GM21576 (cell line): ENCODE measurements around the gene APOE.
A peak's percentile ranks its signal among the peaks of the same experiment; 100 is the strongest.

Source experiments
- ATAC-seq: cut with Tn5 transposase; IDR thresholded peaks from one replicate; pipeline ENCODE4 v1.9.1; 2021; ENCODE audit warnings: mild to moderate bottlenecking, moderate library complexity; ENCODE audit not compliant: unreplicated experiment

Gene APOE

GRCh38 chr19:44948763-44949374, 43.3 kb downstream of the APOE start:
- no peak for ATAC-seq

- no peak for ATAC-seq
Measured at GRCh38 chr19:44949550-44949949, 44.0 kb downstream of the APOE start.

- no peak for ATAC-seq
Measured at GRCh38 chr19:44951179-44952159, 45.9 kb downstream of the APOE start.

GRCh38 chr19:44954278-44954648, 48.7 kb downstream of the APOE start:
- no peak for ATAC-seq

GRCh38 chr19:44954649-44955504, 49.3 kb downstream of the APOE start, which contains the start of gene CLPTM1:
CLPTM1 (plus strand) TSS chr19:44955380; CDS start chr19:44955396, 16 bp downstream.
- ATAC-seq, result peak; percentile 75

- ATAC-seq, result peak; percentile 18
Measured at GRCh38 chr19:44955505-44956439, 50.2 kb downstream of the APOE start.

GRCh38 chr19:44957526-44957925, 51.9 kb downstream of the APOE start:
- ATAC-seq, result no peak

GRCh38 chr19:44958090-44958489, 52.5 kb downstream of the APOE start:
- no peak for ATAC-seq
